Right lobe of liver (tissue), 4 donors: Measurements from ENCODE around the gene IPPK.

Experiments
- POLR2A ChIP-seq: fragments of 450-650 bp; IDR thresholded peaks from one replicate; pipeline ENCODE4 v1.6.1; 2017; ENCODE audit warnings: antibody characterized with exemption, mild to moderate bottlenecking
- TF ChIP-seq, protein P1 (sequence below), 4 donors: fragments of 200-600 bp in 3 of 4; fragments of 450-650 bp in 1 of 4; IDR thresholded peaks; one replicate each; pipeline versions ENCODE4 v1.5.1 to v1.8.0; 2016 to 2022; ENCODE audit warnings: antibody characterized with exemption in 4 of 4, mild to moderate bottlenecking in 2 of 4
- donor health status: DM: no; HTN: no; CAD: no.
- donor health status: DM: no; HTN: no; CAD: no.
- donor health status: DM: no; HTN: yes; CAD: no.

DNA sequence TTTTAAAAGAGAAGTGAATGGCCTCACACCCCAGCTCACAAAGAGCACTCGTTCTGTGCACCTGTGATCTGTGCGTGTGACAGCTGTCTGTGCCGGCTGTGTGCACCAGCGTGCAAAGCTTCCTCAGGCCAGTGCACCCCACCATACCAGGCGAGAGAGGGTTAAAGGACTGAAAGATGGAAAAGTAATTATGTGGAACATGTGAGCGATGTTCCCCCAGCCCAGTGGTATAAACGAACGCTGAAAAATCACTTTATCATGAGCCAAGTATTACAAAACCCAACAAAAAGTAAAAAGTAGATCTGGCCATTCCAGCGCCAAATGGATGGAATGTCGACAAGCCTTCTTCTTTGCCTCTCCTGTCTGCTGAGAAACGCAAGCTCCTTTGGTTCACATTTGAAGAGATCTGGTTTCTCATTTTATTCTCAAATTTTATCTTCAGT lies 53.7 kb downstream of the IPPK start:
- TF ChIP-seq, protein P1, sequence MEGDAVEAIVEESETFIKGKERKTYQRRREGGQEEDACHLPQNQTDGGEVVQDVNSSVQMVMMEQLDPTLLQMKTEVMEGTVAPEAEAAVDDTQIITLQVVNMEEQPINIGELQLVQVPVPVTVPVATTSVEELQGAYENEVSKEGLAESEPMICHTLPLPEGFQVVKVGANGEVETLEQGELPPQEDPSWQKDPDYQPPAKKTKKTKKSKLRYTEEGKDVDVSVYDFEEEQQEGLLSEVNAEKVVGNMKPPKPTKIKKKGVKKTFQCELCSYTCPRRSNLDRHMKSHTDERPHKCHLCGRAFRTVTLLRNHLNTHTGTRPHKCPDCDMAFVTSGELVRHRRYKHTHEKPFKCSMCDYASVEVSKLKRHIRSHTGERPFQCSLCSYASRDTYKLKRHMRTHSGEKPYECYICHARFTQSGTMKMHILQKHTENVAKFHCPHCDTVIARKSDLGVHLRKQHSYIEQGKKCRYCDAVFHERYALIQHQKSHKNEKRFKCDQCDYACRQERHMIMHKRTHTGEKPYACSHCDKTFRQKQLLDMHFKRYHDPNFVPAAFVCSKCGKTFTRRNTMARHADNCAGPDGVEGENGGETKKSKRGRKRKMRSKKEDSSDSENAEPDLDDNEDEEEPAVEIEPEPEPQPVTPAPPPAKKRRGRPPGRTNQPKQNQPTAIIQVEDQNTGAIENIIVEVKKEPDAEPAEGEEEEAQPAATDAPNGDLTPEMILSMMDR (IDR thresholded peaks at IDR 0.05) = no peak
- no peak for TF ChIP-seq POLR2A
